Kidney tubule cell (primary cell): ENCODE measurements around the gene DDX19B.
A peak's percentile ranks its signal among the peaks of the same experiment; 100 is the strongest.
"Not testable (repeated sequence)": the region's sequence is repeated elsewhere in the genome, so short reads cannot be mapped to it uniquely, and the experiment has no call there.

Experiments used
- DNase-seq: peaks from one replicate; pipeline ENCODE4 v3.0.0-alpha.2; 2018; ENCODE audit warnings: low spot score

The DDX19B gene

GRCh38 chr16:70287304-70287971 is 11.5 kb upstream of the DDX19B start:
- not testable (repeated sequence) for DNase-seq

- peak; percentile 100 for DNase-seq
These were observed 9.5 kb upstream of the DDX19B start, which contains the start of gene AARS1 for GRCh38 chr16:70289229-70290094. Gene AARS1, minus strand, starts transcription at chr16:70289506. Its CDS starts 6,743 bp downstream, at chr16:70282763.

- DNase-seq, result no peak
These were observed 8.0 kb upstream of the DDX19B start for GRCh38 chr16:70290949-70291519.

GRCh38 chr16:70292148-70292547 is 6.8 kb upstream of the DDX19B start:
- DNase-seq, result not testable (repeated sequence)

- no peak for DNase-seq
These were observed 4.5 kb upstream of the DDX19B start for GRCh38 chr16:70294385-70295025.

- no peak for DNase-seq
These were observed 3.4 kb upstream of the DDX19B start for GRCh38 chr16:70295634-70296033.

- no peak for DNase-seq
These were observed 2.1 kb downstream of the DDX19B start for GRCh38 chr16:70301121-70301520.

GRCh38 chr16:70302745-70303144 is 3.8 kb downstream of the DDX19B start:
- no peak for DNase-seq

- peak; percentile 43 for DNase-seq
These were observed 6.0 kb downstream of the DDX19B start for GRCh38 chr16:70304892-70305448.

GRCh38 chr16:70306880-70307279 is 7.9 kb downstream of the DDX19B start:
- no peak for DNase-seq

- DNase-seq, result not testable (repeated sequence)
These were observed 8.7 kb downstream of the DDX19B start for GRCh38 chr16:70307726-70308125.

- DNase-seq, result no peak
These were observed 21.1 kb downstream of the DDX19B start for GRCh38 chr16:70320121-70320520.

- no peak for DNase-seq
These were observed 26.2 kb downstream of the DDX19B start for GRCh38 chr16:70324998-70325747.

GRCh38 chr16:70331091-70331490 is 32.1 kb downstream of the DDX19B start:
- DNase-seq, result no peak

- no peak for DNase-seq
These were observed 32.8 kb downstream of the DDX19B start for GRCh38 chr16:70331588-70332358.

- not testable (repeated sequence) for DNase-seq
These were observed 33.7 kb downstream of the DDX19B start for GRCh38 chr16:70332728-70333127.

- DNase-seq, result no peak
These were observed 38.8 kb downstream of the DDX19B start for GRCh38 chr16:70337814-70338213.

GRCh38 chr16:70341600-70341999 is 42.6 kb downstream of the DDX19B start:
- DNase-seq, result no peak

GRCh38 chr16:70342016-70342415 is 43.0 kb downstream of the DDX19B start:
- DNase-seq, result no peak

GRCh38 chr16:70345840-70346239 is 46.9 kb downstream of the DDX19B start:
- no peak for DNase-seq
